B cell (primary cell): ENCODE data around the gene NMUR2. TPM values are rescaled to one million over a fixed set of nuclear protein-coding genes. Genes with fewer than 3 reads are reported as not detected.

Experiments
- ATAC-seq: fragments of 200-7000 bp; cut with Tn5 transposase; one replicate; pipeline ENCODE4 v1.10.0; 2021; ENCODE audit warnings: low read depth, mild to moderate bottlenecking, moderate number of reproducible peaks, moderate library complexity
- CTCF ChIA-PET: fragments of 350-600 bp; sonication (Branson Sonifier 250); formaldehyde crosslinking; loops from one replicate; lab custom pipeline; 2021; ENCODE audit warnings: antibody characterized with exemption, inconsistent platforms; lab: Charles Lee
- POLR2A ChIA-PET: fragments of 350-600 bp; sonication (Branson Sonifier 250); formaldehyde crosslinking; loops from one replicate; lab custom pipeline; 2021; ENCODE audit warnings: antibody characterized with exemption; lab: Charles Lee
- DNase-seq: peaks from one replicate; pipeline ENCODE4 v3.0.0; 2013
- H2AFZ ChIP-seq: 2 replicates; pipeline ENCODE4 v1.6.1; 2012; ENCODE audit warnings: mild to moderate bottlenecking, low read depth, low read length; ENCODE audit not compliant: insufficient read depth, poor library complexity, severe bottlenecking
- H3K27ac ChIP-seq, 2 donors: 1 replicate in 1 of 2; 2 replicates in 1 of 2; pipeline ENCODE4 v1.5.1; 2012 to 2013; ENCODE audit warnings: low read length in 2 of 2, mild to moderate bottlenecking in 2 of 2, moderate library complexity in 1 of 2
- H3K27me3 ChIP-seq, 4 experiments: fragments of 200-600 bp in 1 of 4; sonication (generic) in 1 of 4; replicated peaks in 1 of 4; 1 replicate in 2 of 4; 2 replicates in 2 of 4; pipeline versions ENCODE4 v1.6.1 to v1.7.0; 2013 to 2016; ENCODE audit warnings: low read length in 3 of 4, mild to moderate bottlenecking in 2 of 4, mixed read lengths in 1 of 4, moderate library complexity in 1 of 4; ENCODE audit not compliant: insufficient read depth in 4 of 4, control insufficient read depth in 3 of 4; ENCODE audit errors: control extremely low read depth in 1 of 4
- H3K36me3 ChIP-seq, 2 experiments: replicated peaks in 1 of 2; 1 replicate in 1 of 2; 2 replicates in 1 of 2; pipeline versions ENCODE4 v1.6.1 to v1.7.1; 2013; ENCODE audit warnings: low read length in 1 of 2; ENCODE audit not compliant: insufficient read depth in 2 of 2, control insufficient read depth in 1 of 2; ENCODE audit errors: control extremely low read depth in 1 of 2, extremely low read depth in 1 of 2
- H3K4me1 ChIP-seq, 2 donors: fragments of 200-600 bp in 1 of 2; sonication (generic) in 1 of 2; 1 replicate in 1 of 2; 2 replicates in 1 of 2; pipeline versions ENCODE4 v1.5.1 to v1.6.1; 2013 to 2017; ENCODE audit warnings: low read length in 2 of 2; ENCODE audit not compliant: control insufficient read depth in 2 of 2, insufficient read depth in 2 of 2
- H3K4me2 ChIP-seq: replicated peaks from 2 replicates; pipeline ENCODE3; 2012; ENCODE audit warnings: mild to moderate bottlenecking, low read depth, low read length; ENCODE audit not compliant: poor library complexity, severe bottlenecking
- H3K4me3 ChIP-seq, 5 experiments: fragments of 200-600 bp in 1 of 5; sonication (generic) in 1 of 5; 1 replicate in 3 of 5; 2 replicates in 2 of 5; pipeline versions ENCODE4 v1.5.1 to v1.7.0; 2011 to 2016; ENCODE audit warnings: low read length in 4 of 5, mild to moderate bottlenecking in 4 of 5, low read depth in 2 of 5, control low read depth in 1 of 5, moderate library complexity in 1 of 5; ENCODE audit not compliant: insufficient read depth in 1 of 5; ENCODE audit errors: control extremely low read depth in 1 of 5, extremely low read depth in 1 of 5
- H3K79me2 ChIP-seq: fragments of 200-600 bp; sonication (generic); one replicate; pipeline ENCODE4 v1.6.0; 2016; ENCODE audit warnings: low read length; ENCODE audit not compliant: control insufficient read depth, insufficient read depth
- H3K9ac ChIP-seq: fragments of 200-600 bp; sonication (generic); 2 replicates; pipeline ENCODE4 v1.6.1; 2017; ENCODE audit warnings: mild to moderate bottlenecking, low read length, moderate library complexity
- H3K9me3 ChIP-seq, 3 donors: one replicate each; pipeline versions ENCODE4 v1.6.1 to v1.7.1; 2013; ENCODE audit warnings: low read length in 2 of 3; ENCODE audit not compliant: control insufficient read depth in 2 of 3, insufficient read depth in 1 of 3; ENCODE audit errors: control extremely low read depth in 1 of 3
- H4K20me1 ChIP-seq: 2 replicates; pipeline ENCODE4 v1.6.0; 2012; ENCODE audit warnings: mild to moderate bottlenecking, low read length; ENCODE audit not compliant: insufficient read depth, control insufficient read depth, poor library complexity, severe bottlenecking
- H3K27ac Mint-ChIP-seq: one replicate; pipeline ENCODE4 v1.8.0; 2021; ENCODE audit warnings: mixed read lengths
- H3K27me3 Mint-ChIP-seq: one replicate; pipeline ENCODE4 v1.8.0; 2021; ENCODE audit warnings: mixed read lengths
- H3K4me1 Mint-ChIP-seq: one replicate; pipeline ENCODE4 v1.8.0; 2021; ENCODE audit warnings: mixed read lengths
- H3K4me3 Mint-ChIP-seq: one replicate; pipeline ENCODE4 v1.8.0; 2021; ENCODE audit warnings: mixed read lengths
- H3K9me3 Mint-ChIP-seq: one replicate; pipeline ENCODE4 v1.8.0; 2022; ENCODE audit warnings: mixed read lengths; ENCODE audit not compliant: insufficient read depth
- EZH2 ChIP-seq: IDR thresholded peaks from 2 replicates; pipeline ENCODE4 v1.6.1; 2012; ENCODE audit warnings: borderline replicate concordance, low read depth, mild to moderate bottlenecking, moderate library complexity, low read length; ENCODE audit not compliant: insufficient read depth, poor library complexity, severe bottlenecking
- WGBS: methylation state at CpG from one replicate; pipeline ENCODE4 v1.1.5; 2013; ENCODE audit warnings: missing lambda C conversion rate; ENCODE audit not compliant: insufficient coverage; 5-methylcytosine and 5-hydroxymethylcytosine counted together
- intact Hi-C: fragments of 100-400 bp; cut with micrococcal nuclease; formaldehyde crosslinking; loops from one replicate; pipeline ENCODE4 v1.10.0; 2022
- polyA plus RNA-seq: library from polyadenylated mRNA; depleted of rRNA; stranded (reverse); fragments of >200 nt; gene quantifications from 2 replicates; pipeline ENCODE4 v1.2.3, GENCODE V29; 2012
- total RNA-seq, 2 donors: library from RNA; stranded (reverse); fragments of 120-200 nt in 1 of 2; gene quantifications; 1 replicate in 1 of 2; 2 replicates in 1 of 2; pipeline versions ENCODE4 v1.2.3 to v1.2.4, GENCODE V29; 2013 to 2022
- TF ChIP-seq, protein P1 (sequence below): fragments of 200-600 bp; IDR thresholded peaks from one replicate; pipeline ENCODE4 v1.8.0; 2022; ENCODE audit warnings: antibody characterized with exemption, mild to moderate bottlenecking

NMUR2 gene
- total and polyA plus RNA-seq, 2 donors (not counting 1 experiment from before 2014, with no cell fraction given) = not detected

DNA sequence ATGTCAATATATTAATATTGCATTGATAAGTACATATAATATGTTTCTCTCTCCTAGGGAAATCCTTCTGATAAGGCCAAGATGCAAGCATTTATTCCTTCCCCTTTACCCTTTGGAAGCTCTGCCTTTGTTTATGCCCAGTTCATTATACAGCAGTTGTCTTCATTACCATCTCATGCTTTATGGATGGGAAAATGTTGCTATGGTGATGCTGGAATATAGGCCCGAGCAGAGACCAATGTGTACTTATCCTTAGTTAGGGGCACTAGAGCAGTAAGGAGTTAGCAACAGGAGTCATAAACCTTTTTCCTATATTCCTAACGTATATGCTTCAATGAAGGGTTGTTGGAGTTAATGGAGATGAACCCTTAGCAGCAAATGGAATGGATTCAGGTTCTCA is 19.4 kb upstream of the NMUR2 start:
- no peaks in the 10 kb centered on the region for H4K20me1 ChIP-seq
- no peaks in the 10 kb centered on the region for H3K27me3 Mint-ChIP-seq
- intact Hi-C loops = no loop called here
- no peaks in the 10 kb centered on the region for H3K36me3 ChIP-seq
- no peak overlapping the region for H2AFZ ChIP-seq
- no peak overlapping the region for H3K4me2 ChIP-seq
- WGBS = no CpG with 5 or more reads among the region's 2 CpGs
- no peaks in the 10 kb centered on the region for H3K4me1 Mint-ChIP-seq
- ChIA-PET CTCF (no interaction called here), POLR2A (no interaction called here)
- H3K27ac ChIP-seq = no peak overlapping the region
- H3K4me1 ChIP-seq = no peaks in the 10 kb centered on the region
- DNase-seq (no peak), ATAC-seq (no peak)
- no peak overlapping the region for H3K27ac Mint-ChIP-seq
- no peaks in the 10 kb centered on the region for H3K9me3 Mint-ChIP-seq
- no peak overlapping the region for H3K4me3 ChIP-seq
- no peaks in the 10 kb centered on the region for H3K9me3 ChIP-seq
- no peak overlapping the region for H3K9ac ChIP-seq
- no peak overlapping the region for H3K4me3 Mint-ChIP-seq
- no peaks in the 10 kb centered on the region for H3K27me3 ChIP-seq
- TF ChIP-seq, protein P1, sequence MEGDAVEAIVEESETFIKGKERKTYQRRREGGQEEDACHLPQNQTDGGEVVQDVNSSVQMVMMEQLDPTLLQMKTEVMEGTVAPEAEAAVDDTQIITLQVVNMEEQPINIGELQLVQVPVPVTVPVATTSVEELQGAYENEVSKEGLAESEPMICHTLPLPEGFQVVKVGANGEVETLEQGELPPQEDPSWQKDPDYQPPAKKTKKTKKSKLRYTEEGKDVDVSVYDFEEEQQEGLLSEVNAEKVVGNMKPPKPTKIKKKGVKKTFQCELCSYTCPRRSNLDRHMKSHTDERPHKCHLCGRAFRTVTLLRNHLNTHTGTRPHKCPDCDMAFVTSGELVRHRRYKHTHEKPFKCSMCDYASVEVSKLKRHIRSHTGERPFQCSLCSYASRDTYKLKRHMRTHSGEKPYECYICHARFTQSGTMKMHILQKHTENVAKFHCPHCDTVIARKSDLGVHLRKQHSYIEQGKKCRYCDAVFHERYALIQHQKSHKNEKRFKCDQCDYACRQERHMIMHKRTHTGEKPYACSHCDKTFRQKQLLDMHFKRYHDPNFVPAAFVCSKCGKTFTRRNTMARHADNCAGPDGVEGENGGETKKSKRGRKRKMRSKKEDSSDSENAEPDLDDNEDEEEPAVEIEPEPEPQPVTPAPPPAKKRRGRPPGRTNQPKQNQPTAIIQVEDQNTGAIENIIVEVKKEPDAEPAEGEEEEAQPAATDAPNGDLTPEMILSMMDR = no peak
- no peak for TF ChIP-seq EZH2
- H3K79me2 ChIP-seq = no peaks in the 10 kb centered on the region

DNA sequence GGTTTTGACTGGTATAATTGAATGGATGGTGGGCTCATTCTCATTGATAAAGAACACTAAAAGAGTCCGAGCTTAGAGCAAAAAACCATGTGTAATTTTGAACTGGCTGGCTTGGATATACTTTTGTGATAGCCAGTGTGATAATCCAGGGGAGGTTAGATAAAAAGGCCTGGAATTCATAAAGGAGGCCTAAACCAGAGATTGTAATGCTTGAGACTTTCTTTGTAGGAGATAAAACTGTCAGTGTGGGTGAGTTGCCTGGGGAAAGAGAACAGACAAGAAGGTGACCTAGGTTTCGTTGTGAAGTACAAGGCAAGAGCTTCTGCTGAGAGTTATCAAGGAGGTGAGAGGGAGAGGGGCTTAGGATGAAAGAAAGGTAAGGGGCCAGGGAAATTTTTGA is 17.0 kb upstream of the NMUR2 start:
- H3K27me3 ChIP-seq = no peaks in the 10 kb centered on the region
- H3K9ac ChIP-seq = no peak overlapping the region
- H3K27ac ChIP-seq = no peak overlapping the region
- no peaks in the 10 kb centered on the region for H3K9me3 ChIP-seq
- H3K27ac Mint-ChIP-seq = no peak overlapping the region
- no peak overlapping the region for H2AFZ ChIP-seq
- no peaks in the 10 kb centered on the region for H3K79me2 ChIP-seq
- DNase-seq (no peak), ATAC-seq (no peak)
- ChIA-PET CTCF (no interaction called here), POLR2A (no interaction called here)
- H4K20me1 ChIP-seq = no peaks in the 10 kb centered on the region
- intact Hi-C loops = no loop called here
- H3K4me2 ChIP-seq = no peak overlapping the region
- no peak for TF ChIP-seq EZH2
- TF ChIP-seq, protein P1 = no peak
- WGBS = 79% methylated on average over 2 of the region's 2 CpGs
- H3K4me1 Mint-ChIP-seq = no peaks in the 10 kb centered on the region
- no peaks in the 10 kb centered on the region for H3K4me1 ChIP-seq
- no peak overlapping the region for H3K4me3 Mint-ChIP-seq
- H3K36me3 ChIP-seq = no peaks in the 10 kb centered on the region
- H3K4me3 ChIP-seq = no peak overlapping the region
- peaks cover 3% of the 10 kb centered on the region for H3K27me3 Mint-ChIP-seq
- no peaks in the 10 kb centered on the region for H3K9me3 Mint-ChIP-seq
